RWPE2 (cell line): ENCODE data around the gene PCSK6.

Experiments
- ATAC-seq: fragments of 200-7000 bp; cut with Tn5 transposase; 3 replicates; pipeline ENCODE4 v1.9.1; 2021; ENCODE audit warnings: low read depth
- DNase-seq: peaks from one replicate; pipeline ENCODE4 v3.0.0-alpha.2; 2020; ENCODE audit warnings: low spot score
- H3K27ac ChIP-seq: fragments of 450-650 bp; 2 replicates; pipeline ENCODE4 v1.5.1; 2017; ENCODE audit warnings: mild to moderate bottlenecking; ENCODE audit not compliant: poor library complexity, severe bottlenecking
- H3K27me3 ChIP-seq: fragments of 250-450 bp; sonication (Bioruptor Pico); 2 replicates; pipeline ENCODE4 v1.5.1; 2021; ENCODE audit warnings: mild to moderate bottlenecking, moderate library complexity; ENCODE audit not compliant: insufficient read depth, poor library complexity, severe bottlenecking
- H3K36me3 ChIP-seq: fragments of 250-450 bp; sonication (Bioruptor Pico); 2 replicates; pipeline ENCODE4 v1.5.1; 2020; ENCODE audit warnings: low read depth, mild to moderate bottlenecking, moderate library complexity
- H3K4me1 ChIP-seq: fragments of 250-450 bp; sonication (Bioruptor Pico); 2 replicates; pipeline ENCODE4 v1.5.1; 2021; ENCODE audit warnings: mild to moderate bottlenecking, moderate library complexity; ENCODE audit not compliant: insufficient read depth, poor library complexity, severe bottlenecking
- H3K4me3 ChIP-seq: fragments of 250-450 bp; sonication (Bioruptor Pico); 2 replicates; pipeline ENCODE4 v1.5.1; 2021; ENCODE audit warnings: mild to moderate bottlenecking, moderate library complexity; ENCODE audit not compliant: severe bottlenecking
- H3K9me3 ChIP-seq: fragments of 250-450 bp; sonication (Bioruptor Pico); 2 replicates; pipeline ENCODE4 v1.5.1; 2021; ENCODE audit warnings: mild to moderate bottlenecking, moderate library complexity; ENCODE audit not compliant: severe bottlenecking
- CTCF ChIP-seq: fragments of 450-650 bp; IDR thresholded peaks from one replicate; pipeline ENCODE4 v1.5.1; 2017; ENCODE audit warnings: mild to moderate bottlenecking, moderate library complexity; ENCODE audit not compliant: poor library complexity, severe bottlenecking

The PCSK6 gene

DNA sequence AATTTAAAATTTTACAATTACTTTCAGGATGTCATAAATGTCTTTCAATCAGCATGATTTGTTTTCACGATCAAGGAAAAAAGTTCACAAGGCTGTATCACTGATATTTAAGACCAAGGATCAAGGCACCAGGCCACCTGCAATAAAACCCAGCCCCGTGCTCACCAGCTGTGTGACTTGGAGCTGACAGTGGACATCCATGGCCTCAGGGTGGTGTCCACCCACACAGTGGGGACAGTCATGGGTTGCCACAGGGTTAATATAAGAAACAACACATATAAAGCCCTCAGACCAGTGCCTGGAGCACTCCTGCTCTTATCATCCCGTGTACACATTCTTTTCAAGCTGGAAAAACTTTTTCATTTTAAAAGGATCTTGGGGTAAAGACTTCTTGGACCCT lies 56.5 kb downstream of the PCSK6 start:
- ATAC-seq: no peak
- H3K4me3 ChIP-seq: no peak overlapping the region
- TF ChIP-seq CTCF: no peak
- no peaks in the 10 kb centered on the region for H3K9me3 ChIP-seq
- H3K27me3 ChIP-seq: no peaks in the 10 kb centered on the region
- no peaks in the 10 kb centered on the region for H3K36me3 ChIP-seq
- H3K27ac ChIP-seq: no peak overlapping the region
- peaks cover 4% of the 10 kb centered on the region for H3K4me1 ChIP-seq
- no peak for DNase-seq

- TF ChIP-seq CTCF: no peak
Measured at GRCh38 chr15:101431748-101432147, 57.8 kb downstream of the PCSK6 start.

GRCh38 chr15:101431301-101431700 lies 58.2 kb downstream of the PCSK6 start:
- no peak overlapping the region for H3K4me3 ChIP-seq
- H3K27ac ChIP-seq: no peak overlapping the region
- H3K36me3 ChIP-seq: no peaks in the 10 kb centered on the region
- H3K4me1 ChIP-seq: peaks cover 4% of the 10 kb centered on the region
- no peaks in the 10 kb centered on the region for H3K27me3 ChIP-seq
- DNase-seq (no peak), ATAC-seq (no peak)
- no peak for TF ChIP-seq CTCF
- H3K9me3 ChIP-seq: no peaks in the 10 kb centered on the region

More at GRCh38 chr15:101431748-101432147, 57.8 kb downstream of the PCSK6 start:
- Histone ChIP-seq H3K36me3 (no peaks in the 10 kb centered on the region), H3K9me3 (no peaks in the 10 kb centered on the region), H3K4me1 (peaks cover 4% of the 10 kb centered on the region), H3K27me3 (no peaks in the 10 kb centered on the region), H3K27ac (no peak overlapping the region), H3K4me3 (no peak overlapping the region)
- ATAC-seq (no peak), DNase-seq (no peak)

- H3K27ac ChIP-seq: no peak overlapping the region
- no peaks in the 10 kb centered on the region for H3K9me3 ChIP-seq
- no peak for TF ChIP-seq CTCF
- H3K36me3 ChIP-seq: no peaks in the 10 kb centered on the region
- DNase-seq: no peak
- no peak for ATAC-seq
- H3K4me1 ChIP-seq: peaks cover 4% of the 10 kb centered on the region
- H3K27me3 ChIP-seq: no peaks in the 10 kb centered on the region
- no peak overlapping the region for H3K4me3 ChIP-seq
Measured at GRCh38 chr15:101429646-101430045, 59.9 kb downstream of the PCSK6 start.

GRCh38 chr15:101429191-101429590 lies 60.3 kb downstream of the PCSK6 start:
- H3K4me1 ChIP-seq: peaks cover 2% of the 10 kb centered on the region
- H3K9me3 ChIP-seq: no peaks in the 10 kb centered on the region
- DNase-seq (no peak), ATAC-seq (no peak)
- no peak for TF ChIP-seq CTCF
- H3K36me3 ChIP-seq: no peaks in the 10 kb centered on the region
- H3K27ac ChIP-seq: no peak overlapping the region
- H3K4me3 ChIP-seq: no peak overlapping the region
- no peaks in the 10 kb centered on the region for H3K27me3 ChIP-seq
